GM19043 (cell line): ENCODE measurements around the gene PACS1.

Source experiments
- ATAC-seq: cut with Tn5 transposase; IDR thresholded peaks from one replicate; pipeline ENCODE4 v1.9.1; 2021; ENCODE audit warnings: low read depth; ENCODE audit not compliant: unreplicated experiment

The PACS1 gene

DNA sequence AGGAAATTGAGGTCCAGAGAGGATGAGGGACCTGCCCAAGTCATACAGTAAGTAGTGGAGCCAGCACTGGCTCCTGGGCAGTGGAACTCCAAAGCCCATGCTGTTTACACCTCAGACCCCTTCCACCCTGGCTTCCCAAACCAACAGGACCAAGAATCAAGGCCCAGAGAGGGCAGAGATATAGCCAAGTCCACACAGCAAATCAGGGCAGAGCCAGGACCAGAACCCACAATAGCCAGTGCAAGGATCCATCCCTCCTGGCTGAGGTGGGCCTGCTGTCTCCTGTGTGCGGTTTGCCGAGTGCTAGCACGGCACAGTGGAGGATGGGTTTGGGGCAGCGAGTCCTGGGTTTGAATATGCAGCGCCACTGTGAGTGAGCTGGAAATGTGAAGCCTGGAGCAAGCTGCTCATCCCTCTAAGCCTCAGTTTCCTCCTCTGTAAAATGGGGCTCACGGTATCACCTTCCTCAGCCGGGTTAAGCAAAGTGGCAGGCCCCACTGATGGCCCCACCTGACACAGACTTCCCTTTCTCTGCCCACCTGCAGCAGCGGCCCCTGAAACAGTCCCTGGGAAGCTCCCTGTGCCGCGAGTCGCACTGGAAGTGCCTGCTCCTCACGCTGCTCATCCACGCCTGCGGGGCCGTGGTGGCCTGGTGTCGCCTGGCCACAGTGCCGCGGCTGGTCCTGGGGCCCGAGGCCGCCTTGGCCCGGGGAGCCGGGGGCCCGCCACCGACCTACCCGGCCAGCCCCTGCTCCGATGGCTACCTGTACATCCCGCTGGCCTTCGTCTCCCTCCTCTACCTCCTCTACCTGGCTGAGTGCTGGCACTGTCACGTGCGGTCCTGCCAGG, 223.9 kb downstream of the PACS1 start:
- ATAC-seq = no peak
